HG03280 (cell line): ENCODE results near the gene FMNL2.
"Not testable (repeated sequence)": the region's sequence is repeated elsewhere in the genome, so short reads cannot be mapped to it uniquely, and the experiment has no call there.

Source experiments
- ATAC-seq: cut with Tn5 transposase; IDR thresholded peaks from one replicate; pipeline ENCODE4 v1.9.1; 2021; ENCODE audit warnings: mild to moderate bottlenecking, moderate library complexity; ENCODE audit not compliant: unreplicated experiment

Gene FMNL2

DNA sequence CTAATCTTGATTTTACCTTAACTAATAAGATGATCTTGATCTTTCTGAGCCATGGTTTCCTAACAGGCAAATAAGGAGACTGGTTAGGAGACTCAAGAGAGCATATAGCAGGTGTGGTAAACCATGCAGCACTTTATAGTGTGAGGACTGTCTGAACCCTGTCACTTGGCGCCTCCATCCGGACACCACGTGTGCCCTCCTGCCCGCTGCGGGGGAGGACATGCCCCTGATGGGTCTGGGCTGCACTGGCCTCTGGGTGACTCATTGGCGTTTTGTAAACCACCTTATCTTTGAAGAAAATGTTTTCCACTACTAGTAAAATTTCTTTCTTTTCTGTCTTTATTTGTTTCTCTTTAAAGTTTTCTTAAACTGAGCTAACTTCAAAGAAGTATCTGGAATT is 131.1 kb downstream of the FMNL2 start:
- no peak for ATAC-seq

DNA sequence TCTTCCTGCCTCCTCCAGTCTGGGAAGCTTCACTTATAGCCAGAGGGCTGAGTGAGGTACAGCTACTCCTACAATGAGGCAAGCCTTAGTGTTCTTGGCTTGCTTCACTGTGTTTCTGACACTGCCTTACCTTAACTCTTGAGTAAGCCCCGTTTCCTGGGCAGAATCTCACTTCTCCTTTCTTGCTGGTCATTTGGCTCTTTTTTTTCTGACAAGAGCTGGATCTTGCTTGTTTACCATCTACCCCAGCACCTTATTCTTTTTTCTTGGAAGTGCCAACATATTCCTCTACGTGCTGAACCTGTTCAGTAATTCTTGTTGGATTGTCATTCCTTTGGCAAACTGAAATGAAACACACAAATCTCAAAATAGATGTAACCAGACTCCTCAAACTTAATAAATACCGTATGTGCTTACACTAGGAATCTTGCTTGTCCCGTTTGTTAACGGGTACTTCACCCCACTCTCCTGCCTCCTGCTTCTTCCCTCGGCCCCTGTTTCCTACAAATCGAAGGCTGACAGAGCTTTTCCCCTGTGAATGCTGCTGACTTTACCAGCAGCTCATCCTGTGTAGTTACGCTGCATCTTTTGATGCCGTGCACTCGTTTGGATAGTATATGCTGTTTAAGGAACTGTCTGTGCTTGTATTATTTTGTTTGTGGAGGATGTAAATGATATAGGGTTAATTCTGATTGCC is 132.2 kb downstream of the FMNL2 start:
- ATAC-seq, result peak; percentile 89

DNA sequence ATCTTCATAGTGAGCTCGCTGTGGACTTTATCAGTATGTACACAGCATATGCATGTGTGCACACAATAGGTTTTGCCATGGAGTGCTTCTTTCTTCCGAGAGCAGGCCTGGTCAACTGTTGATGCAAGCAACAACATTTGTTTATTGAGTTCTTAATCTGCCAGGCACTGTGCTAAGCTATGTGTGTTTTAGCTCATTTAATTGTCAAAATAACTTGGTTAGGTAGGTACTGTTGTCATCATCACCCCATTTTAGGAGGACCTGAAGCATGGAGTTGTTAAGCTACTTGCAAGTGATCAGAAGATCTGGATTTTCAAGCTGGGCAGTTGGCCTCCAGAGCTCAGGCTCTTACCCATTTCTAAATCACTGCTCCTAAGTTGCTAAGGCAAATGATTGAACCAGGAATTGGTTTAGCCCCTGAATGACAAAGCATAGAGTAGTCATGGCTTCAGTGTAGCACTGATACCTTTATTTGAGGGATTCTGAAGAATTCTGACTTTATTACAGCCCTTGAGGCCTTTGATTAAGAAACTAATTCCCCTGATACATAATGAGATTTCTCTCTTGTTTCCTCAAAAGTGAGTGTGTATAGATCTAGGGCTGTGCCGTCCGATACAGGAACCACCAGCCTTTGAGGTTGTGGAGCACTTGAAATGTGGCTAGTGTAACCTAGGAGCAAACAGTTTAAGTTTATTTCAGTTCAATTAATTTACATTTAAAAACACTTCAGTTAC is 132.9 kb downstream of the FMNL2 start:
- ATAC-seq, result no peak

DNA sequence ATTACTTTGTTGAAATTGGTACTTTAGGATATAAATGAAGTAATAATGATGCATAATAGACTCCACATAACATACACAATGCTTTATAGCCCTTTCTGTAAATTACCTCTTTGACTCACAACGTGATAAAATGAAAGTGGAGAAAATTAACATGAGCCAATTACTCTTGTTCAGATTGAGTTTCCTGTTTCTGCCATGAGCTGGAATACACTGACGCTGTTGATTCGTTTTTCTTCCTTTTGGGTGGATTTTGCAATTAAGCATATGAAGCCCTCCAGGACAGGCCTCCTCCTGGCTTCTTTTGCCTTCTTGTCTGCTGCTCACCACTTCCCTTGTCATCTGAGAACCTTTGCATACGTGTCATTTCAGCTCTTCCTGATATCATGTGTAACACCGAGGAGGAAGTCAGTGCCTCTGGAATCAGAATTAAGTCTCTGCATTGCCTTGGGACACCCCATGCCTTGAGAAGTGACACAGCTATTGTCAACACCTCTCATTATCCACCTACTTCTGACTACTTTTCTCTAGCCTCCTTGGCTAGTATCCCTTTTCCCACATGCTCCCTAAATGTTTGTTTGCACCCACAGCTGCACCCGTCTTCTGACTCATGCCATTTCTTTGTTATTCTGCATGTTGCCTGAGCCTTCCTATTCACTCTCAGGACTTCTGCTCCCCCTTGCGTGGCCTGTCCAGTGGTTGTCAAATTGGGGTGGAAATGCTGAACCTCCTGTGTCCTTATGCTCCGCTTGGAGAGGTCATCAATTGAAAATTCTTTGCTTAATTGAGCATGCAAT is 134.1 kb downstream of the FMNL2 start:
- ATAC-seq, result no peak

DNA sequence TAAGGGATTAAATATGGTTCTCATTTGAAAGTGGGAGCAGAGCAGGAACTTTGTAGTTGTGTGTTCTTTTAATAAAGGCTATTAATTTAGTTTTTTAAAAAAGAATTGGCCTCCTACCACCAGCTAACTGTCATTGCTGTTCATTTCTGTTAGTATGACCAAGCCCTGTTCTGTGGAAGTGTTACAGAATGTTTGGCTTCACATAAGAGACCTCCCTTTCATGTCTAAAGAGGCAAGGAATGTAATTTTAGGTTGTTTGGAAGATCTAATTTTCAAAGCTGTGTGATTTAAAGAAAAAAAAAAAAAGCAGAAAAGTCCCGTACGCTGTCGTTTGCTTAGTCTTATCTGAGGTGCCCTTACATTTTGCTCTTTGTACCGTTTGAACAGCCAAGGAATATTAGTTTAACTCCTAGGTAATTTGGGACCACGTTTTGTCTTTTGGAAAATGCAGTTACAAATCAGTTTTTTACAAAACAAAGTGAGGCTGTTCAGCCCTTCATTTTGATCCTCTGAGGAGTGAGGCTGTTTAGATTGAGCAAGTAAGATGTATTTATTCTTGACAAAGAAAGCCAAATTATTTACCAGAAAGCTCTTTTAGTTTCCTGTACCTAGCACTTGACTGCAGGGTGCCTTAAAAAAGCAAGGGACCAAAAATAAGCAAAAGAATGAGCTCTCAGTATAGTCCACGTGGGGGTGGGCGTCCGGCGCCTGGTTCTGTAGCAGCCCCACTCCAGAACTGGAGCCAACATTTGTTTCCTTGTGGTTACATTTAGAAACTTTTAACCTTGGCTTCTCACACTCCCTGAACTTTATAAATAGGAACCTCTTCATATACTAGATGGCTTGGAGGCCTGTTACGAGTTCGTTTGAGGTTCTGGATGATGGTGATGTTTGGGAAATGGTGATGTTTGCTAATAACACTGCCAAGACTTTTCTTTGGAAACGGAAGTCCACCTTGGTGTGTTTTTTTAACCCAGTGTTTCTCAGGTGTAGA is 136.2 kb downstream of the FMNL2 start:
- ATAC-seq, result no peak

DNA sequence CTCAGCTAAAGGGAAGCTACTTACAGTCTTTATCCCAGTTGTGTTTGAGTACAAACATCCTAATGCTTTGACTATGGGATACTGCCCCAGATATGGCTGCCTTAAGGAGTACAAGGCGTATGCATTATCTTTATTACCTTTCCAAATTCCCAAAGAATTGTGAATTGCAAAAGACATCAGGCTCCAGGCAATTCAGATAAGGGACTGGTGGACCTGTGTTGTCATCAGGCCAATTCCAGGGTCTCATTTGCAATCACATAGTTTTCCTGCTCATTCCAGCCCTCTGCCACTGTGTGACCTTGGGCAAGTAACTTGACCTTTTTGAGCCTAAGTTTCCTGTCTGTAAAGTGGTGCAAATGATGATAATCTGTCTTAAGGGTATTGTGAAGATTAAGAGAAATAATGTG is 137.5 kb downstream of the FMNL2 start:
- no peak for ATAC-seq

DNA sequence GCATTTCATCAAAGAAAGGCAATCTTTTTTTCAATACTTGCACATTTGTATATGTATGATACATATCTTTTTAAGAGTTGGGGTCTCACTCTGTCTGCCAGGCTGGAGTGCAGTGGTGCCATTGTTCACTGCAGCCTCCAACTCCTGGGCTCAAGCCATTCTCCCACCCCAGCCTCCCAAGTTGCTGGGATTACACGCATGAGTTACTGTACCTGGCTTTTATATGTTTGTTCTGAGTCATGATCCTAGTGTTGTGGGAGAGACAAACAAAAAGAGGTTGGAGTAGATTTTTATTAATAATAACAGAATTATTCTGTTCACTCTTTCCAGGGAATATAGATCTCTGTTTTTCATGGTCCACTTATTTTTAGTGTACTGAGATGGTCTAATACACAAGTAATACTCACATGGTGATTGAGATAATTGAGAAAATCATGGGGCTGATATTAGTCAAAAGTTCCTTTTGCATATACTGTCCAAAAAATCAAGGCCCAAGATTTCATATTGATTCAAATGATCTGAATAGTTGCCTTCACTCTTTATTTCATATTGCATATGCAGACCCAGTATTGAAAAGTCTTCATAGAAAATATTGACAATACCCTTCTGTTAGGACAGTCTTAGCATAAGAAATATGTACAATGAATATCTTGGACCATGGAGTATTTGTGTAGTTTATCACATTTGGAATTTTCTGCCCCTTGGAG is 138.3 kb downstream of the FMNL2 start:
- no peak for ATAC-seq

DNA sequence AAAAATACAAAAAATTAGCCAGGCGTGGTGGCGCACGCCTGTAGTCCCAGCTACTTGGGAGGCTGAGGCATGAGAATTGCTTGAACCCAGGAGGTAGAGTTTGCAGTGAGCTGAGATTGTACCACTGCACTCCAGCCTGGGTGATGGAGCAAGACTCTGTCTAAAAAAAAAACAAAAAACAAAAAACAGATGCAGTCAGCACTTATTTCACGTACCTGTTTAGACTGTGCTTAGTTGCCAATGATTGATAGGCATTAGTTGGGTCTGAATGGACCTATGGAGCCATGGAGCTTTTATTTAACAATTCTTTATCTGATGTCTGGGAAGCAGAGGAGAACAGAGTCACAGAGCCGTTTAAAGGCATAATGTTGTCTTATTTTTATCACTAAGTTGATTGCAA is 139.5 kb downstream of the FMNL2 start:
- ATAC-seq, result not testable (repeated sequence)

DNA sequence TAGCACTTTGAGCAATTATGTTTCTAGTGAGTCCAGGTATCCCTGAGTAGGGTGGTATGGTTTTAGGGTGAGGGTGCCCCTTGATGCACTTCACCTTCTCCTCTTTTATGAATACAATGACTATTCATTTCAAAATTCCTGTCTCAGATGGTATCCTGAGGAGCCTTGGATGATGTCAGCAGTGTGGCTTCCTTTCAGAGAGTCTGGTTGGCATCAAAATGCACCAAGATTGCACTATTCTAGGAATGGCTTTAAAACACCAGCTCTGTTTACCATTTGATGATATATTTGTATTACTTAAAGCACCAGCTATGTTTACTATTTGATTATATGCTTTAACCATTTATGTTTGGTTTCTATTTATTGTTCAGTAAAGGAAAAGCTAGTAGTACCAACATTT is 141.0 kb downstream of the FMNL2 start:
- no peak for ATAC-seq

DNA sequence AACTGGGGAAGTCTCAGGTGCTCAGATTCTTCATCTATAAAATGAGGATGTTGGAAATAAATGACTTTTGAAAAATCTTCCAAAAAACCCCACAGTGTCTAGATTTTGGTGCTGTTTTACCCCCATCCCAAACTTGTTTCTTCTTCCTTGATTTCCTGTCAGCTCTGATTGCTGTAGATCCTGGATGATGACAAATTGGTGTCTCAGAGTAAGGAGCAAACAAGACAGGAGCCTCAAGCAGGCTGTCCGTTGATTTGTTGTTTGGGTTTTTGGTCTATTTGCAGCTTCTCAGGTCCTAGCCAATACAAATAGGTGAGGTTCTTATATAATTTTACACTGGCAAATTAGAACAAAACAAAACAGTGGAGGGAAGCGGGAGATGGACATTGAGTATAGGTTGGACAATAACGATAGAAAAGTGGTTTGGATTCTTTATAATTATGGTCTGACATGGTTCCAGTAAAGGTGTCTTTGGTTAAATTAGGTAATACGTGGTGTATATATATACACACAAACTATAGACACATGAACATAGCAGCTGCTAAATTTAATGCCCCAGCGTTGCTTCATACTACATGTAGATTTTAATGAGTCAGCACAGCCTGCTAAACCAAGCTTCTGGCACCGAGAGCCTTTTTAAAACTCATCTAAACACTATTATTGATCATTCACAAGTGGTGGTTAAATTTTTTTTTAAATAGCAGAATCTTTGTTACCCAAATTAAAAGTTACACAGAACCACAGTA is 142.5 kb downstream of the FMNL2 start:
- ATAC-seq, result no peak

DNA sequence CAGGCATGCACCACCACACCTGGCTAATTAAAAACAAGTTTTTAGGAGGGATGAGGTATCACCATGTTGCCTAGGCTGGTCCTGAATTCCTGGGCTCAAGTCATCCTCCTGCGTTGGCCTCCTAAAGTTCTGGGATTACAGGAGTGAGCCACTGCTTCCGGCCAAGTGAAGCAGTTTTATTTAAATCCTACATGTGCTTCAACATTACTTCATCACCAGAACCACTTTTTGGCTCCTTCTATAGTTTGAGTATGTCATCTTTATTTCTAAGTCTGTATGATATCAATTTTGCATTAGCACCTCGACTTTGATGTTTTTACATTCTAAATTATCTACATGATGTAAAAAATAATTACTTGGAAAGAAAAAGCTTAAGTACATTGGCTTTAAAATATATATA is 144.3 kb downstream of the FMNL2 start:
- ATAC-seq, result no peak

DNA sequence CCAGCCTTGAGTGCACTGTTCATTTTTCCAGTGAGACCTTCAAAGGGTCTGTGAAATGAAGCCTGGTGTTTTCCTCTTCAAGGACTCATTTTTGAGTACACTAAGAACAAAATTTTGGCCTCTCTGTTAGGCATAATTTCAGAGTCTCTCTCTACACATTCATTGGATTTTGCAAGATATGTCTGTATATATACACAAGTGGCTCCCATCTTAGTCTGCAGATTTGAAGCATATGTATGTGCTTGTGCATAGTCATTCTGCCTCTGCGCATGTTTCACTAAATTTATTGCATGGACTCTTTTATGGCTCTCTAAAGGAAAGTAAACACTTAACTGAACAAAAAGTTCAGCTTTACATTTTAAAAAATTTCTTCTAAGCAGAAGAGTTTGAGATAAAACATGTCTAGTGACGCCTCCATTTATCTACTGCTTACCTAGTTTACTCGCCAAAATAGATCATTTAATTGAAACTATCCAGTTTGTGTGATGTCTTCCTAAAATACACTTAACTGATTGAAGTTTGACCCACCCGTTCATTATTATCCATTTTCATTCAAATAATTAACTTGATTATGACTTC is 145.9 kb downstream of the FMNL2 start:
- ATAC-seq, result no peak

DNA sequence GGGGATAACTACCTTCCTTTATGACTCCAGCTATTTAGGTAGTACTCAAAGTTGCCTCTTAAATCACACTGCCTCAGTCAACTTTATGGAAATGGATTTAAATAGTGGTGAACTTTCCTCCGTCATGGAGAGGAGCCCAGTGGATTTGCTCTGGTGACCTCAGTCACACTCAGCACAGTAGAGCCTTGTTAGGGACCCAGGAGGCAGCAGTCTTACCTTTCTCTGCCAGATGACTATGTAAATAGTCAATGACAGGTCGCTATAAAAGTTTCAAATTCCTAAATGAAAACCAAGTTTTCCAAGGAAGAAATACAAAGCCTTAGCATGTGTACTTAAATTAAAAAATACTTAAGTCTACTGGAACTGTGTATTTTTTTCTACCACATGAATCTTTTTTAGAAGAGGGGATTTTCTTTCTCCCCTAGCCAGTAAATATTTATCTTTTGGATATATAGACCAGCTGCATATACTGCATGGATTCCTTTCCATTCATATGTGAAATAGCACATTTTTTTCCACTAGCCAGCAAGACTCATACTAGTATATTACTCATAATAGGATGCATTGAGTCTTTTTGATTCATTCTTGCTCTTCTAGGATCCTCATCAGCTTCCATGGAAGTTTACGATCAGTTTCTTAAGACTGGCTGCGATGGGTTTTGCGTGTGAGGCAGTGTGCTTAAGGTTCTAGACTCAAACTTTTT is 147.1 kb downstream of the FMNL2 start:
- no peak for ATAC-seq

DNA sequence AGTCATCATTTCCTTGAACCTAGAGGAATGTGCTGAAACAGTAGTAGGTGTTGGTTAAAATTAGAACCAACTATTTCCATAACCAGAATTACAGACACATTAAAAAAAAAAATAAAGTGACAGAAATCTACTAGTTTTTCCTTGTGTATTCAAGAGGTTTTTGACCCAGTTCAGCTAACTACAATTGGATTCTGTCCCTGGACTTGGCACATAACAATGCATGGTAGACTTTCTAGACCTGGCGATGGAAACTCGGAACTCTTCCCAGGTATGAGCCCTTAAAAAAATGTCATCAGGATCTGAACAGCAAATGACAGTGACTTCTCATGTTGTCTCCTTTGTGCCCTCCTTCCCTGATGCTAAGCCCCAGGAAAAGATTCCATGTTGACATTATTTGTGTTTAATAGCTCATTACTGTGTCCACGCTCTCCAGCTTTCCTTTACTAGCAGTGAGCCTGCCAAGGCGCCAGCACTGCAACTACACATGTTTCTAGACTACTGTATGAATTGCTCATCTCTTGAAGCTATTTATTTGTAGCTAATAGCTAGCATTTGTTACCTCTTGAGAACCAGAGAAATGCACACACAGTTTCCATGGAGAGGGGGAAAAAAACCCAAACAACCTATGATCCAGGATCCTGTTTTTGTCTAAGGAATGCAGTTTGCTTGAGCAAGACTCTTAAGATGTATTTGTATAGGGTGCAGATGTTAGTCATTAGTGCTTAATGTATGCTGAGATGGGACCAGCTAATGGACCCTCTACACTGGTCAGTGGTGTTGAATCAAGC is 148.5 kb downstream of the FMNL2 start:
- ATAC-seq, result no peak

DNA sequence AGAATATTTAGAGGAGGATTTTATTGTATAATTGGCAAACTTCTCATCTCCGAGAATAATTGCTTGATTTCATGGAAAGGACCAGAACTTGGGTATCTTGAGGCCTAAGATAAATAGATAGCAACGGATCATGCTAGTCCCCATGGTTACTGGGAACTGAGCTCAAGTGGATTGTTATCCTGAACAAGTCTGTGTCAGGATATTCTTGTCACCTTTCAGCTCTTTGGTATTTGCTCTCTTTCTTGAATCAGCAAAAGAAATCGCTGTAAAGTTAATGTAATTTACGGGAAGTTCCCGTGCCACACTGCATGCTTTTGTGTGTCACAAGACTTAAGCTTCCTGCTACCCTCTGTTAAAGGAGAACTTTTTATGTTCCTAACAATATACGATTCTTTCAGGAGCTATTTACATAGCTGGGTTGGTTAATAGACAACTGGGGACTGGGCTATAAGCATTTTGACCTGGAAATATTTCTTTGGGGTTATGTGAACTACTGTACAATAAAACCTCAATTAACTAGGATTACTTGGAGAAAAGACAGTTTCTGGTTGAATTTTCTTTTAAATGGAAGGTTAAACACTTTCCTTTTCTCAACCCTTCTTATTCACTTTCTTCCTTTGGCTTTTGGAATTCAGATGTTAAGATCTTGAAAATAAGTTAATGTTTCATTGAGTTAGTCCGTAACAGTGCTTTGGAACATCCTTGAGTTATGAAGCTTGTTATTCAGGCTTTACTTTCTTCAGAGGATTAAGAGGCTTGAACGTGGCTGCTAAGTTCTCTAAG is 151.2 kb downstream of the FMNL2 start:
- ATAC-seq, result no peak

DNA sequence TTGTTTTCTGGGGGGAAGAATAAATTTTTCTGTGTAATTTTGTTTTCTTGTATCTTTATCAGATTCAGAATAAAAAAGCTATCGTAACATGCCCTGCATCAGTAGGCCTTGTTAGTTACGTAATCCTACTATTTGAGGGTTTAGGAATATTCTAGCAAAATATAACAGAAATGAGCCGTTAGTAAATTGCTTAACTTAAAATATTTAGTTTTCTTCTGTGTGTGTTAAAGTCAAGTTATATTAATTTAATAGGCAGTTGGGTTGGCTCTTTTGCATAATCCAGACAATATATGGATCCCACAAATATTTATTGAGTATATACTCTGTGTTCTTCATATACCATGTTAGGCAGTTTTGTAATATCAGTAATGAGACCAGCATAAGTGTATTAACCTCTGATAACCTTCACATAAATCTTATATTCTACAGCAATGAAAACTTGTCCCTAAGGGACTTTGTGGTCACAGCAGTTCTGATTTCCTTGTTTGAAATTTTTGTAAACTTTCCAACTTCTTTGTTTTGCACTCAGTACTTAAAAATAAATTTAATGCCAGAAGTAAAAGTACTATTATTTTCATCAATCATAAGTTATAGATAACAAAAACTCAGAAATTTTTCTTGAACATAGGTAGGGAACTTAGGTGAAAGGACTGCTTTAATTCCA is 151.9 kb downstream of the FMNL2 start:
- ATAC-seq, result no peak
